ENCODE measurements around the gene F2RL1.

- no peak for TF ChIP-seq SP1 (IDR thresholded peaks at IDR 0.05)
- no peak for TF ChIP-seq SUZ12 (IDR thresholded peaks at IDR 0.05)
- TF ChIP-seq FOXM1 (IDR thresholded peaks at IDR 0.05; ENCODE audit: borderline replicate concordance): no peak
- TF ChIP-seq TARDBP (IDR thresholded peaks at IDR 0.05): no peak
- no peak for TF ChIP-seq ELF4 (IDR thresholded peaks at IDR 0.05)
- no peak for TF ChIP-seq BHLHE40 (IDR thresholded peaks at IDR 0.05; ENCODE audit: borderline replicate concordance)
Measured at GRCh38 chr5:76804266-76804665, 14.6 kb upstream of the F2RL1 start.
